GM18505 (cell line): ENCODE data around the gene PLET1.

Experiments
- ATAC-seq: cut with Tn5 transposase; IDR thresholded peaks from one replicate; pipeline ENCODE4 v1.9.1; 2021; ENCODE audit not compliant: unreplicated experiment
- POLR2A ChIP-seq: IDR thresholded peaks from 4 replicates; pipeline ENCODE4 v1.6.1; 2011; ENCODE audit warnings: borderline replicate concordance; ENCODE audit not compliant: insufficient read depth, insufficient read length; ENCODE audit errors: extremely low read depth

The PLET1 gene

DNA sequence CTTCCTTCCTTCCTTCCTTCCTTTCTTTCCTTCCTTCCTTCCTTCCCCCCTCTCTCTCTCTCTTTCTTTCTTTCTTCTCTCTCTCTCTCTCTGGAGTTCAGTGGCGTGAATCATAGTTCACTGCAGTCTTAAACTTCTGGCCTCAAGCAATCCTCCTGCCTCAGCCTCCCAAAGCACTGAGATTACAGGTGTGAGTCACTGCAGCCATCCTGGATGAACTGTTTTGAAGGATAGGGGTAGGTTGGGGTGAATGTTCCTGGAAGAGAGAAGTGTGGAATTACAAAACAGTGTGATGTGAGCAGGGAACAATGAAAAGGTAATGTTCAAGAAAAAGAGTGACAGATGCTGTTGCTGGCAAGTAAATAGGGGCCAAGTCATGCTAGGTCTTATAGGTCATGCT lies 12.4 kb upstream of the PLET1 start:
- no peak for TF ChIP-seq POLR2A
- ATAC-seq, result no peak

DNA sequence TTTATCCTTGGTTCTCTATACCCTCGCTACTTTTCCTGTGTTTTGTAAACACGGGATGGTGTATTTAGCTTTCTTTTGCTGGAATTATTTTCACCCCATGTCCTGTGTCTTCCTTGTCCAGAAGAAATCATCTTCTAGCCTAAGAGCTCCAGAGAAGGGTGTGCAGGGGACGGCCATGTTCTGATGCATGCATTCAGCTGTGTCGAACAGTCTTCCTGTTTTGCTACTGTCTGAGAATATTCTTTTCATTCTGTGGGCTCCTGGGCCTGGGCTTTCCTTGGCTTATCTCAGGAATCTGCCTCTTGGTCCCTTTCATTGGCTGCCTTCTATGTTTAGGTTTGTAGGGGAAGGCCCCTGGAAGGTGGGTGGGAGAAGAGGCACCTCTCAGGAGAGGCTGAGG lies 10.6 kb upstream of the PLET1 start:
- no peak for ATAC-seq
- TF ChIP-seq POLR2A, result no peak

DNA sequence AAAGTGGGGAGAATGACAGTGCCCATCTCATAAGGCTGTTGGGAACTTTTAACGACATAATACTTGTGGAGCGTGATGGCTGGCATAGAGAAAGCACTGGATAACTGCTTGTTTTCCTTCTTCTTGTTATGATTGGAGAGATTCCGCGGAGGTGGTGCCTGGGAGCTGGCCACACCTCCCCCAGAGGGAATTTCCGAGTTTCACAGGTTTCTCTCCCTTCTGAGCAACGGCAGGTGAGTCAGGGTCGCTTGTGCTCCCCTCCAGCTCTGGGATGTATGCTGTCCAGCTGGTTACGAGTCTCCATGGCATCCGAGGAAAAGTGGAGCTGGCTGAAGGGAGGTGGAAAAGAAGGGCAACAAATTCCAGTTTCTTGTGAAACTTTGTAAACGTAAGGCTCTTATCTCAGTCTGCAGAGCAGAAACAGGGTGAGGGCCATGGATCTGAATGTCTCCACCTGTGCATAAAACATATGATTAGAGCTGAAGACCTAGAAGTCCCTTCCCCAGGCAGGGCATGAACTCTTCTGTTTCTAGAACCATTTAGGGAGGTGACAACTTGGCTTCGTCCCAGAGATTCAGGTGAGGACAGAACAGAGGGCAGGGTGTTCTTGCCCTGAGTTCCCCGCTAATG lies 10.0 kb upstream of the PLET1 start:
- no peak for TF ChIP-seq POLR2A
- ATAC-seq, result no peak

DNA sequence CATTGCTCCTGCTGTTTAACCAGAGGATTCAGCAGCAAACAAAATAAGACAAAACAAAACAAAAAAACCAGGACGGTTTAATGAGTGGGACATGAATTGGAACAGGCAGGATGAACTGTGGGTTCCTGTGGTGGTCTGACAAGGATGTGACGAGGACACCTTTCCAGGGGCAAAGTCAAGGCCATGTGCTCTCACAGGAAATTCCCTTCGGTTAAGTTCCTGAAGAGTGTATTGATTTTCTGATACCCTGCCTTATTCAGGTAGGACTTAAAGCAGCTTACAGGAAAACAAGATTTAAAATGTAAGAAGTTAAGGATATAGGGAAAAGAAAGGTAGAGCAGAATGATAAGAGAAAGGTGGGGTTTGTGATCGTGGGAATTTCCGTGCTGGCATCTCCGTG lies 8.5 kb upstream of the PLET1 start:
- TF ChIP-seq POLR2A, result no peak
- no peak for ATAC-seq

DNA sequence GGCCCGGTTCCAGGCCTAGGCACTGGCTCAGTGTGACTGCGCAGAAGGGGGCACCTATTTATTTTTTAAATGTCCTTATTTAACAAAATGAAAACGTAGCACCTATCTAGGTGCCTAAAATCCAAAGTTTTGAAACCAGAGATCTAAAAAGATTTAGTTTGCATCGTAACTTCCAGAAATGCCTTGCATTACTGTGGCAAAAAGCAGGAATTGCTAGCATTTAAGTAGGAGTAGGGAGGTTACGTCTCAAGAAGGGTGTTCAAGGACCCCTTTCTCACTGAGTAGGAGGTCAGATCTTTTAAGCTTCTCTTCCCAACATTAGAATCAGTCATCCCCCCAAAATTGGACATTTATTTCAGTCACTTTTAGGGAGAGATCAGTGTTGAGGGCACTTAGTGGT lies 7.7 kb upstream of the PLET1 start:
- TF ChIP-seq POLR2A, result no peak
- no peak for ATAC-seq

GRCh38 chr11:112267188-112267591 lies 6.5 kb upstream of the PLET1 start:
- ATAC-seq, result no peak
- TF ChIP-seq POLR2A, result no peak

DNA sequence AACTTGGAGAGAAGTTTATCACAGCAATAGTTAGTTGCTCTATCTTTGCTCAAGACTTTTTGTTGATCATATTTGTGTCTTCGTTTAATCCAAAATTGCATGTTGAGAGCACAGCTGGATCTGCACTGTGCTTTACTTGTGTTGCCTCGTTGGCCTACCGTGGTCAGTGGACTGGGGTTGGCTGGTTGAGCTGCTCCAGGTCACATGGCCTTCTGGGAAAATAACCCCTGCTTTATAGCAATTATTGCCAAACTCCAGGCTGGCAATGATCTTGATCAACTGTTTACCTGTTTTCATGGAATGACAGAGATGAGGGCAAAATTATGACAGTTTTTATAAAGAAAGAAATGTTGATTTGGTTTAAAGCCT lies 5.7 kb upstream of the PLET1 start:
- ATAC-seq, result no peak
- TF ChIP-seq POLR2A, result no peak

GRCh38 chr11:112265659-112266409 lies 5.2 kb upstream of the PLET1 start:
- no peak for TF ChIP-seq POLR2A
- ATAC-seq, result no peak

- no peak for ATAC-seq
- no peak for TF ChIP-seq POLR2A
These were observed 5.5 kb downstream of the PLET1 start for GRCh38 chr11:112255067-112255720.

GRCh38 chr11:112253605-112254242 lies 6.9 kb downstream of the PLET1 start:
- ATAC-seq, result no peak
- TF ChIP-seq POLR2A, result no peak

- no peak for TF ChIP-seq POLR2A
- no peak for ATAC-seq
These were observed 10.6 kb downstream of the PLET1 start for GRCh38 chr11:112249871-112250610.

- ATAC-seq, result no peak
- TF ChIP-seq POLR2A, result no peak
These were observed 12.5 kb downstream of the PLET1 start for GRCh38 chr11:112248201-112248600.

- no peak for TF ChIP-seq POLR2A
- ATAC-seq, result no peak
These were observed 13.5 kb downstream of the PLET1 start for GRCh38 chr11:112247201-112247600.
